Measurements from ENCODE around the gene UBR1.

GRCh38 chr15:43025150-43025549, 80.7 kb downstream of the UBR1 start:
- TF ChIP-seq EZH2 (IDR thresholded peaks at IDR 0.05; ENCODE audit: insufficient read depth, poor library complexity, severe bottlenecking) = no peak
- no peak for TF ChIP-seq EZH2phosphoT487 (IDR thresholded peaks at IDR 0.05; ENCODE audit: insufficient read depth, low read depth)
